H1 (cell line): ENCODE measurements around the gene NT5E. TPM values are rescaled to one million over a fixed set of nuclear protein-coding genes. Genes with fewer than 3 reads are reported as not detected.

Source experiments
- CBX8 ChIP-seq: fragments of 300-800, 300-1000 bp; sonication (generic); IDR thresholded peaks from 2 replicates; pipeline ENCODE4 v1.7.1; 2016; ENCODE audit warnings: low read depth, low read length, borderline replicate concordance
- CHD2 ChIP-seq: IDR thresholded peaks from 2 replicates; pipeline ENCODE4 v1.6.1; 2012; ENCODE audit warnings: low read length, improper control_type of control experiment
- CHD7 ChIP-seq: fragments of 300-600 bp; sonication (generic); IDR thresholded peaks from 2 replicates; pipeline ENCODE4 v1.7.1; 2012; ENCODE audit warnings: low read length, moderate library complexity, mild to moderate bottlenecking, inconsistent platforms; ENCODE audit not compliant: insufficient replicate concordance
- CREB1 ChIP-seq: IDR thresholded peaks from 2 replicates; pipeline ENCODE4 v1.6.1; 2012; ENCODE audit warnings: inconsistent platforms
- E2F6 ChIP-seq: IDR thresholded peaks from 2 replicates; pipeline ENCODE4 v1.6.1; 2012; ENCODE audit warnings: inconsistent platforms
- RNF2 ChIP-seq: fragments of 200-900, 300-1000 bp; sonication (generic); IDR thresholded peaks from 2 replicates; pipeline ENCODE4 v1.7.1; 2016; ENCODE audit warnings: borderline replicate concordance, low read depth, mild to moderate bottlenecking, antibody characterized with exemption, low read length; ENCODE audit not compliant: poor library complexity, severe bottlenecking; ENCODE audit errors: missing control alignments
- TCF12 ChIP-seq: IDR thresholded peaks from 2 replicates; pipeline ENCODE4 v1.6.1; 2011; ENCODE audit warnings: low read depth, mild to moderate bottlenecking, low read length
- YY1 ChIP-seq: IDR thresholded peaks from 2 replicates; pipeline ENCODE4 v1.6.1; 2011; ENCODE audit warnings: low read depth, mild to moderate bottlenecking, low read length
- polyA plus RNA-seq, 7 experiments: library from polyadenylated mRNA; depleted of rRNA in 3 of 7; stranded (reverse) in 5 of 7; unstranded in 2 of 7; fragments of >200 nt in 5 of 7; fragments of 200-250 nt in 2 of 7; gene quantifications; 1 replicate in 5 of 7; 2 replicates in 1 of 7; 4 replicates in 1 of 7; pipeline versions ENCODE4 v1.2.1 to v1.2.3, GENCODE V29; 2011 to 2013; ENCODE audit warnings: missing spikeins in 2 of 7, mixed read lengths in 2 of 7
- total RNA-seq: library from RNA; stranded (reverse); fragmentation: NEBNext Ultra II Directional; extraction: Animal tissue kit (Norgen Biotek cat#: 25700); gene quantifications from 2 replicates; pipeline ENCODE4 v1.2.1, GENCODE V29; 2021

Gene NT5E
- total and polyA plus RNA-seq, 2 of the 8 experiments (the other 6 are each of a cell fraction or from before 2014, with no cell fraction given), result 0.74 to 1.5 TPM

DNA sequence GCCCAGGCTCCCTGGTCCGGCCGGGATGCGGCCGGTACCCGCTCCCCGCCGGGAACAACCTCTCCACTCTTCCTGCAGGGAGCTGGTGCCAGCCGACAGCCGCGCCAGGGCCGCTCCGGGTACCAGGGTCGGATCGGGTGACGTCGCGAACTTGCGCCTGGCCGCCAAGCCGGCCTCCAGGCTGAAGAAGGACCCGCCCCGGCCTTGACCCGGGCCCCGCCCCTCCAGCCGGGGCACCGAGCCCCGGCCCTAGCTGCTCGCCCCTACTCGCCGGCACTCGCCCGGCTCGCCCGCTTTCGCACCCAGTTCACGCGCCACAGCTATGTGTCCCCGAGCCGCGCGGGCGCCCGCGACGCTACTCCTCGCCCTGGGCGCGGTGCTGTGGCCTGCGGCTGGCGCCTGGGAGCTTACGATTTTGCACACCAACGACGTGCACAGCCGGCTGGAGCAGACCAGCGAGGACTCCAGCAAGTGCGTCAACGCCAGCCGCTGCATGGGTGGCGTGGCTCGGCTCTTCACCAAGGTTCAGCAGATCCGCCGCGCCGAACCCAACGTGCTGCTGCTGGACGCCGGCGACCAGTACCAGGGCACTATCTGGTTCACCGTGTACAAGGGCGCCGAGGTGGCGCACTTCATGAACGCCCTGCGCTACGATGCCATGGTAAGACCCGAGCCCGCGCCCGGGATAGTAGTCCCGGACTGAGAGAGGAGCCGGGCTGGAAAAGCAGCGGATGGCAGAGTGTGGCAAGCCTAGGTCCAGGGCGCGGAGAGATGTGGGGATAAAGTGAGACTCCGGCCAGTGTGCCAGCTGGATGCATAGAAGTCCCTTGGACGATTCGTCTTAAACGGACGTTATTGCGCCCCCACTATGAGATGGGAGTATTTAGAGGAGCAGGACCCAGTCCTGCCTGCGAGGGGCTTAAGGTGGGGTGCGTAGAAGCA lies at the start of gene NT5E (continued):
- TF ChIP-seq TCF12 (no peak), CHD7 (no peak), YY1 (peak; percentile 5; the same call in 1 of the 2 replicates), CREB1 (peak; percentile 80), E2F6 (peak; percentile 72), CHD2 (no peak), CBX8 (no peak), RNF2 (peak; percentile 21)
